Endodermal cell (in vitro differentiated cells): ENCODE results near the gene INAFM2. TPM values are rescaled to one million over a fixed set of nuclear protein-coding genes. Genes with fewer than 3 reads are reported as not detected.

Source experiments
- DNase-seq: peaks from one replicate; pipeline ENCODE4 v3.0.0-alpha.2; 2017
- H3K27ac ChIP-seq: 2 replicates; pipeline ENCODE4 v1.5.1; 2013; ENCODE audit warnings: mild to moderate bottlenecking, low read depth, low read length, moderate library complexity
- H3K27me3 ChIP-seq: 2 replicates; pipeline ENCODE4 v1.6.1; 2013; ENCODE audit warnings: mild to moderate bottlenecking, low read length, moderate library complexity; ENCODE audit not compliant: insufficient read depth, control insufficient read depth, poor library complexity, severe bottlenecking
- H3K36me3 ChIP-seq: 2 replicates; pipeline ENCODE4 v1.7.0; 2013; ENCODE audit warnings: mild to moderate bottlenecking, low read length, moderate library complexity; ENCODE audit not compliant: control insufficient read depth, insufficient read depth
- H3K4me1 ChIP-seq: one replicate; pipeline ENCODE4 v1.7.0; 2013; ENCODE audit warnings: low read length; ENCODE audit not compliant: control insufficient read depth, insufficient read depth
- H3K4me3 ChIP-seq: 2 replicates; pipeline ENCODE4 v1.5.1; 2013; ENCODE audit warnings: mild to moderate bottlenecking, low read length, moderate library complexity
- H3K9ac ChIP-seq: 2 replicates; pipeline ENCODE4 v1.6.1; 2013; ENCODE audit warnings: mild to moderate bottlenecking, low read length, moderate library complexity; ENCODE audit not compliant: poor library complexity, severe bottlenecking; ENCODE audit errors: extremely low read depth
- H3K9me3 ChIP-seq: 2 replicates; pipeline ENCODE4 v1.6.1; 2013; ENCODE audit warnings: mild to moderate bottlenecking, low read length, moderate library complexity; ENCODE audit not compliant: control insufficient read depth
- H3K27ac Mint-ChIP-seq: 2 replicates; pipeline ENCODE4 v1.8.0; 2020; ENCODE audit warnings: mixed read lengths
- H3K27me3 Mint-ChIP-seq: 2 replicates; pipeline ENCODE4 v1.8.0; 2021; ENCODE audit warnings: mild to moderate bottlenecking, mixed read lengths; ENCODE audit not compliant: insufficient read depth
- H3K36me3 Mint-ChIP-seq: 2 replicates; pipeline ENCODE4 v1.8.0; 2020; ENCODE audit warnings: low read depth, mixed read lengths
- H3K4me1 Mint-ChIP-seq: 2 replicates; pipeline ENCODE4 v1.8.0; 2020; ENCODE audit warnings: mixed read lengths
- H3K4me3 Mint-ChIP-seq: 2 replicates; pipeline ENCODE4 v1.8.0; 2020; ENCODE audit warnings: mild to moderate bottlenecking, moderate library complexity, mixed read lengths
- H3K9me3 Mint-ChIP-seq: 2 replicates; pipeline ENCODE4 v1.8.0; 2020; ENCODE audit warnings: mild to moderate bottlenecking, mixed read lengths
- WGBS, 2 experiments: methylation state at CpG; one replicate each; pipeline versions ENCODE4 v1.1.5 to v1.1.7; 2013; ENCODE audit warnings: missing lambda C conversion rate in 2 of 2, mixed read lengths in 1 of 2; ENCODE audit not compliant: insufficient coverage in 1 of 2, insufficient read length in 1 of 2; 5-methylcytosine and 5-hydroxymethylcytosine counted together
- total RNA-seq, 2 donors: library from RNA; stranded (reverse); fragmentation: NEBNext Ultra II Directional in 1 of 2; extraction: Animal tissue kit (Norgen Biotek cat#: 25700) in 1 of 2; gene quantifications; 2 replicates in 1 of 2; 3 replicates in 1 of 2; pipeline ENCODE4 v1.2.1, GENCODE V29; 2021
- TF ChIP-seq, protein P1 (sequence below): fragments of 200-600 bp; sonication (generic); conservative IDR thresholded peaks from 2 replicates; pipeline ENCODE4 v1.5.0; 2021; ENCODE audit warnings: antibody characterized with exemption, mild to moderate bottlenecking

Gene INAFM2
- total RNA-seq, 2 donors from 2014 or later = 4.6 to 8.6 TPM

GRCh38 chr15:40335938-40336743 is 12.6 kb downstream of the INAFM2 start:
- H3K27me3 ChIP-seq = no peaks in the 10 kb centered on the region
- Mint-ChIP-seq H3K27me3 (peaks cover 22% of the 10 kb centered on the region), H3K9me3 (no peaks in the 10 kb centered on the region), H3K4me1 (peaks cover 13% of the 10 kb centered on the region), H3K27ac (no peak overlapping the region), H3K4me3 (no peak overlapping the region), H3K36me3 (no peaks in the 10 kb centered on the region)
- DNase-seq = no peak
- no peak overlapping the region for H3K9ac ChIP-seq
- TF ChIP-seq, protein P1, sequence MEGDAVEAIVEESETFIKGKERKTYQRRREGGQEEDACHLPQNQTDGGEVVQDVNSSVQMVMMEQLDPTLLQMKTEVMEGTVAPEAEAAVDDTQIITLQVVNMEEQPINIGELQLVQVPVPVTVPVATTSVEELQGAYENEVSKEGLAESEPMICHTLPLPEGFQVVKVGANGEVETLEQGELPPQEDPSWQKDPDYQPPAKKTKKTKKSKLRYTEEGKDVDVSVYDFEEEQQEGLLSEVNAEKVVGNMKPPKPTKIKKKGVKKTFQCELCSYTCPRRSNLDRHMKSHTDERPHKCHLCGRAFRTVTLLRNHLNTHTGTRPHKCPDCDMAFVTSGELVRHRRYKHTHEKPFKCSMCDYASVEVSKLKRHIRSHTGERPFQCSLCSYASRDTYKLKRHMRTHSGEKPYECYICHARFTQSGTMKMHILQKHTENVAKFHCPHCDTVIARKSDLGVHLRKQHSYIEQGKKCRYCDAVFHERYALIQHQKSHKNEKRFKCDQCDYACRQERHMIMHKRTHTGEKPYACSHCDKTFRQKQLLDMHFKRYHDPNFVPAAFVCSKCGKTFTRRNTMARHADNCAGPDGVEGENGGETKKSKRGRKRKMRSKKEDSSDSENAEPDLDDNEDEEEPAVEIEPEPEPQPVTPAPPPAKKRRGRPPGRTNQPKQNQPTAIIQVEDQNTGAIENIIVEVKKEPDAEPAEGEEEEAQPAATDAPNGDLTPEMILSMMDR = no peak
- H3K36me3 ChIP-seq = no peaks in the 10 kb centered on the region
- no peak overlapping the region for H3K27ac ChIP-seq
- WGBS, 2 experiments = 80 to 93% methylated on average over 4 to 11 of the region's 13 CpGs
- no peaks in the 10 kb centered on the region for H3K9me3 ChIP-seq
- no peak overlapping the region for H3K4me3 ChIP-seq
- H3K4me1 ChIP-seq = no peaks in the 10 kb centered on the region

DNA sequence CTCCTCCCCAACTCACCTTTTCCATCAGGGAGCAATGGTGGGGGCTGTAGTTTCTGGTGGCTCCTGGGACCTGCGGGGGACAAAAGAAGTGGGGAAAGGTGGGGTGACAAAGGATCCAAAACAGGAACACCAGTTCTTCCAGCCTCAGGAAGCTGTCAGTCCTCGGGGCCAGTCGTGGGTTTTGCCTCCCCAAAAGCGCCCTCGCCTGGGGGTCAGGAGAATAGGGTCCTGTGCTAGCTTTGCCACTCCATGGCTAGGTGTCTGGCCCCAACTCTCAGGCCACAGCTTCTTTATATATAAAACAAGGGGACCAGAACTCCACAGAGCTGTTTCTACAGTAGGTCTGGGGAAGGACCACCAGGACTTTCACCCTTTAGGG is 13.2 kb downstream of the INAFM2 start:
- Mint-ChIP-seq H3K4me1 (peaks cover 13% of the 10 kb centered on the region), H3K27ac (no peak overlapping the region), H3K36me3 (no peaks in the 10 kb centered on the region), H3K9me3 (no peaks in the 10 kb centered on the region), H3K27me3 (peaks cover 22% of the 10 kb centered on the region), H3K4me3 (no peak overlapping the region)
- no peaks in the 10 kb centered on the region for H3K36me3 ChIP-seq
- H3K27ac ChIP-seq = no peak overlapping the region
- H3K4me3 ChIP-seq = no peak overlapping the region
- no peaks in the 10 kb centered on the region for H3K4me1 ChIP-seq
- no peak overlapping the region for H3K9ac ChIP-seq
- H3K9me3 ChIP-seq = no peaks in the 10 kb centered on the region
- 53% methylated on average over 5 of the region's 5 CpGs; no CpG with 5 or more reads in 1 of the 2 experiments for WGBS, 2 experiments
- peak; percentile 81 for DNase-seq
- no peaks in the 10 kb centered on the region for H3K27me3 ChIP-seq
- TF ChIP-seq, protein P1 = peak; percentile 66

GRCh38 chr15:40337597-40337996 is 14.1 kb downstream of the INAFM2 start:
- Mint-ChIP-seq H3K27me3 (peaks cover 18% of the 10 kb centered on the region), H3K4me1 (peaks cover 13% of the 10 kb centered on the region), H3K36me3 (no peaks in the 10 kb centered on the region), H3K4me3 (no peak overlapping the region), H3K27ac (no peak overlapping the region), H3K9me3 (no peaks in the 10 kb centered on the region)
- TF ChIP-seq, protein P1 = no peak
- Histone ChIP-seq H3K36me3 (no peaks in the 10 kb centered on the region), H3K9ac (no peak overlapping the region), H3K27ac (no peak overlapping the region), H3K4me3 (no peak overlapping the region), H3K9me3 (no peaks in the 10 kb centered on the region), H3K4me1 (no peaks in the 10 kb centered on the region), H3K27me3 (no peaks in the 10 kb centered on the region)
- DNase-seq = no peak
- whole genome bisulfite sequencing, 2 experiments = 79 to 80% methylated on average over 4 to 19 of the region's 19 CpGs
